Measurements from ENCODE around the gene SLAMF8. TPM values are rescaled to one million over a fixed set of nuclear protein-coding genes. Genes with fewer than 3 reads are reported as not detected.

The SLAMF8 gene
- total and polyA plus RNA-seq, 2 of the 8 experiments (the other 6 are each of a cell fraction or from before 2014, with no cell fraction given), result not detected

DNA sequence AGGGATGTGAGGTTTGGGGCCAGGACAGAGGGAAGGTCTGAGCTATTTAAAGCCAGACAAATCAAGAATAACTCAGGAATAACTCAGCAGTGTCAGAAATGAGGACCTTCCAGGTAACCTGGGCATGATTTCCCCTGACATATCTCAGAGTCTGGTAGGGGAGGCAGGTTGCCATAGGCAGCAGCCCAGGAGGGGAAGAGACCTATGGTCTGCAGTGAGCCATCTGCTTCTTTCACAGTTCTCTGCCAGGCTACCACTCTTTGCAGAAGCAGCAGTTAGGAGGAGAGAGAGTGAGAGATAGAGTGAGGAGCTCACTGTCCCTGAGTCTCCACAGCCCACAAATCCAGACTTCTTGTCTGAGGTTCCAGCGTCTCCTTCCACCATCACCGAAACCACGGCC is 42.1 kb downstream of the SLAMF8 start:
- Histone ChIP-seq H3K9me3 (ENCODE audit: insufficient read depth in 2 of 2, low read depth in 1 of 2, low read length in 1 of 2) (no peaks in the 10 kb centered on the region), H3K23ac (ENCODE audit: insufficient read length) (no peak overlapping the region), H3K4ac (replicated peaks; ENCODE audit: insufficient read length, low read depth, low read length) (no peak overlapping the region), H3K4me2 (ENCODE audit: insufficient read depth in 1 of 2, low read depth in 2 of 2, low read length in 2 of 2) (no peak overlapping the region), H2BK12ac (ENCODE audit: low read depth, low read length) (no peak overlapping the region), H3K79me2 (ENCODE audit: control insufficient read depth in 1 of 2, insufficient read depth in 2 of 2, low read length in 2 of 2) (no peaks in the 10 kb centered on the region), H3K4me3 (ENCODE audit: extremely low read depth in 1 of 4, insufficient read depth in 2 of 4, low read depth in 3 of 4, low read length in 4 of 4) (no peak overlapping the region), H2AK5ac (ENCODE audit: low read depth, low read length) (no peak overlapping the region), H2BK15ac (ENCODE audit: low read length) (no peak overlapping the region), H3K18ac (ENCODE audit: extremely low read depth, low read length) (no peak overlapping the region), H2BK5ac (ENCODE audit: low read depth, low read length) (no peak overlapping the region), H3K9ac (replicated peaks in 1 of 4; ENCODE audit: extremely low read depth in 1 of 4, low read depth in 3 of 4, low read length in 3 of 4) (no peak overlapping the region), H4K20me1 (replicated peaks in 1 of 2; ENCODE audit: control insufficient read depth in 1 of 2, insufficient read depth in 2 of 2, low read length in 2 of 2) (no peaks in the 10 kb centered on the region), H3K27ac (ENCODE audit: low read depth, low read length) (no peak overlapping the region), H3K23me2 (ENCODE audit: low read depth, low read length) (no peaks in the 10 kb centered on the region), H3K14ac (ENCODE audit: insufficient read length) (no peak overlapping the region), H3K79me1 (ENCODE audit: low read depth, low read length) (no peaks in the 10 kb centered on the region), H4K8ac (ENCODE audit: extremely low read depth, insufficient read depth, low read length) (no peak overlapping the region), H3K27me3 (replicated peaks in 1 of 4; ENCODE audit: control insufficient read depth in 3 of 4, extremely low read depth in 1 of 4, insufficient read depth in 3 of 4, low read length in 3 of 4) (no peaks in the 10 kb centered on the region), H3K4me1 (replicated peaks in 1 of 4; ENCODE audit: control insufficient read depth in 3 of 4, insufficient read depth in 4 of 4, low read length in 3 of 4) (no peaks in the 10 kb centered on the region; a peak in 1 of 7 replicates), H3K36me3 (ENCODE audit: control insufficient read depth in 2 of 4, insufficient read depth in 4 of 4, low read length in 3 of 4) (no peaks in the 10 kb centered on the region), H2AFZ (ENCODE audit: low read length) (no peak overlapping the region), H3K56ac (replicated peaks; ENCODE audit: insufficient read length, low read depth, low read length) (no peak overlapping the region), H4K91ac (replicated peaks; ENCODE audit: insufficient read length, low read length) (no peak overlapping the region), H2BK20ac (ENCODE audit: low read length) (no peak overlapping the region), H4K5ac (ENCODE audit: insufficient read length, low read depth, low read length) (no peak overlapping the region), H2BK120ac (replicated peaks; ENCODE audit: low read depth, low read length) (no peak overlapping the region)
- CTCF ChIA-PET (ENCODE audit: partially characterized antibody), result interaction anchor here (1.0 to 14.8 kb wide), 7 partner anchors 9 to 139 kb away, joined by 3 to 111 read pairs (median 5); partner anchors contain the start of genes DUSP23 and IGSF9
- POLR2A ChIA-PET (ENCODE audit: partially characterized antibody), result no interaction called here
- WGBS, 2 experiments (ENCODE audit: extremely low coverage in 1 of 2, insufficient coverage in 1 of 2, insufficient read length in 1 of 2, insufficient replicate concordance in 2 of 2, low coverage in 1 of 2, low lambda C conversion rate in 2 of 2, missing lambda C conversion rate in 1 of 2), result 61% methylated on average over 3 of the region's 3 CpGs; no CpG with 5 or more reads in 1 of the 2 experiments
- DNase-seq (ENCODE audit: low read depth in 1 of 2, low spot score in 2 of 2) (no peak), FAIRE-seq (no peak)
- TF ChIP-seq SIX5 (IDR thresholded peaks at IDR 0.05; ENCODE audit: low read depth, low read length), result no peak
- no peak for TF ChIP-seq BCL11A (IDR thresholded peaks at IDR 0.05; ENCODE audit: low read depth in 2 of 2, low read length in 2 of 2)
